Adrenal gland (tissue), 12 donors: ENCODE measurements around the gene ANKS4B. TPM values are rescaled to one million over a fixed set of nuclear protein-coding genes. Genes with fewer than 3 reads are reported as not detected.

Experiments used
- DNase-seq, 7 donors: peaks; one replicate each; pipeline ENCODE4 v3.0.0-alpha.2; 2019 to 2020
- H3K27ac ChIP-seq, 5 donors: fragments of 200-600 bp; sonication (generic) in 4 of 5; 1 replicate in 3 of 5; 2 replicates in 2 of 5; pipeline versions ENCODE4 v1.5.1 to v1.8.0; 2016 to 2020; ENCODE audit warnings: mild to moderate bottlenecking in 1 of 5
- H3K27me3 ChIP-seq: fragments of 200-600 bp; 2 replicates; pipeline ENCODE4 v1.8.0; 2021
- H3K36me3 ChIP-seq, 2 donors: fragments of 200-600 bp; replicated peaks in 1 of 2; 1 replicate in 1 of 2; 2 replicates in 1 of 2; pipeline versions ENCODE4 v1.5.1 to v1.8.0; 2018 to 2022
- H3K4me1 ChIP-seq, 2 donors: fragments of 200-600 bp; replicated peaks in 1 of 2; 1 replicate in 1 of 2; 2 replicates in 1 of 2; pipeline versions ENCODE4 v1.5.1 to v1.8.0; 2018 to 2021
- H3K4me3 ChIP-seq, 4 donors: fragments of 200-600 bp; sonication (generic) in 3 of 4; one replicate each; pipeline ENCODE4 v1.5.1; 2016 to 2018
- H3K9me3 ChIP-seq, 3 donors: fragments of 200-600 bp; sonication (generic) in 1 of 3; replicated peaks in 1 of 3; 1 replicate in 2 of 3; 2 replicates in 1 of 3; pipeline versions ENCODE4 v1.5.1 to v1.8.0; 2016 to 2021
- CTCF ChIP-seq, 6 experiments: fragments of 450-650 bp in 4 of 6; fragments of 200-600 bp in 2 of 6; sonication (generic) in 1 of 6; IDR thresholded peaks; 1 replicate in 5 of 6; 2 replicates in 1 of 6; pipeline versions ENCODE4 v1.5.1 to v1.8.0; 2016 to 2021; ENCODE audit warnings: antibody characterized with exemption in 6 of 6, mild to moderate bottlenecking in 2 of 6, moderate library complexity in 1 of 6
- POLR2A ChIP-seq, 2 donors: fragments of 450-650 bp; IDR thresholded peaks; one replicate each; pipeline ENCODE4 v1.6.1; 2017; ENCODE audit warnings: antibody characterized with exemption in 2 of 2, mild to moderate bottlenecking in 2 of 2, moderate library complexity in 1 of 2
- WGBS, 4 donors: extraction: QIAGEN DNeasy Blood & Tissue Kit in 2 of 4; methylation state at CpG; one replicate each; pipeline versions ENCODE4 v1.1.5 to v1.1.7; 2013 to 2017; 5-methylcytosine and 5-hydroxymethylcytosine counted together
- intact Hi-C, 2 donors: fragments of 100-400 bp; cut with DNase I; formaldehyde crosslinking; loops; one replicate each; pipeline versions ENCODE4 v1.14.1 to v1.15.0; 2022 to 2023
- polyA plus RNA-seq, 3 donors: library from polyadenylated mRNA; stranded (reverse); fragments of 200-250 nt in 2 of 3; fragments of 350-450 nt in 1 of 3; fragmentation: Illumina TruSeq in 1 of 3; extraction: RNeasy Lipid Tissue Mini Kit (QIAGEN cat#74804) in 1 of 3; gene quantifications; one replicate each; pipeline ENCODE4 v1.2.3, GENCODE V29; 2013 to 2014
- total RNA-seq, 9 donors: library from RNA; depleted of rRNA in 4 of 9; stranded (reverse); fragments of >200 nt in 4 of 9; fragments of 120-200 nt in 1 of 9; fragmentation: NEBNext Ultra II Directional in 1 of 9; extraction: Animal tissue kit (Norgen Biotek cat#: 25700) in 1 of 9; gene quantifications; one replicate each; pipeline versions ENCODE4 v1.1.0 to v1.2.4, GENCODE V29; 2013 to 2023
- donor health status: healthy with polysubstance abuse.
- donor health status: Bipolar disorder and iron deficiency.
- donor health status: DM: yes; HTN: yes; CAD: no.
- donor health status: DM: no; HTN: no; CAD: no.
- donor health status: DM: no; HTN: no; CAD: no.
- donor health status: DM: yes; HTN: yes; CAD: no.

The ANKS4B gene
- total and polyA plus RNA-seq, 12 donors, result not detected

GRCh38 chr16:21208446-21209230 lies 24.9 kb upstream of the ANKS4B start:
- no peak for DNase-seq
- H3K9me3 ChIP-seq, result no peaks in the 10 kb centered on the region
- WGBS, 4 donors, result 52 to 72% (median 59%) methylated on average over 2 of the region's 2 CpGs
- no peak overlapping the region for H3K4me3 ChIP-seq
- intact Hi-C loops, result no loop called here
- TF ChIP-seq POLR2A (IDR thresholded peaks at IDR 0.05) (no peak), CTCF (IDR thresholded peaks at IDR 0.05) (no peak)
- H3K27ac ChIP-seq, result no peak overlapping the region
- H3K4me1 ChIP-seq, result no peaks in the 10 kb centered on the region
- peaks cover 6% of the 10 kb centered on the region for H3K27me3 ChIP-seq
- no peaks in the 10 kb centered on the region for H3K36me3 ChIP-seq

- intact Hi-C loops, result no loop called here
- WGBS, 4 donors, result 66 to 76% (median 69%) methylated on average over 4 to 5 of the region's 5 CpGs
- TF ChIP-seq POLR2A (IDR thresholded peaks at IDR 0.05) (no peak), CTCF (IDR thresholded peaks at IDR 0.05) (no peak)
Measured at GRCh38 chr16:21211486-21211885, 22.0 kb upstream of the ANKS4B start, which contains the start of gene ZP2. Gene ZP2 (minus strand): TSS chr16:21211574. CDS start chr16:21211547, 27 bp downstream.

GRCh38 chr16:21214086-21214485 lies 19.4 kb upstream of the ANKS4B start:
- no peak for TF ChIP-seq POLR2A (IDR thresholded peaks at IDR 0.05)
- no peak for TF ChIP-seq CTCF (IDR thresholded peaks at IDR 0.05)
- Histone ChIP-seq H3K9me3 (no peaks in the 10 kb centered on the region), H3K36me3 (no peaks in the 10 kb centered on the region), H3K4me1 (no peaks in the 10 kb centered on the region), H3K4me3 (no peak overlapping the region), H3K27ac (no peak overlapping the region), H3K27me3 (peaks cover 10% of the 10 kb centered on the region)
- WGBS, 4 donors, result 48 to 71% (median 51%) methylated on average over 4 of the region's 4 CpGs
- DNase-seq, result no peak
- intact Hi-C loops, result no loop called here

More at GRCh38 chr16:21211486-21211885, 22.0 kb upstream of the ANKS4B start, which contains the start of gene ZP2:
- Histone ChIP-seq H3K4me3 (no peak within 1 kb of the TSS), H3K27ac (no peak within 1 kb of the TSS), H3K27me3 (peaks cover 6% of the 10 kb centered on the region), H3K4me1 (no peaks in the 10 kb centered on the region), H3K9me3 (no peaks in the 10 kb centered on the region), H3K36me3 (no peaks in the 10 kb centered on the region)
- DNase-seq, result no peak

GRCh38 chr16:21217121-21217520 lies 16.4 kb upstream of the ANKS4B start:
- Histone ChIP-seq H3K4me1 (no peaks in the 10 kb centered on the region), H3K27ac (no peak overlapping the region), H3K4me3 (no peak overlapping the region), H3K27me3 (peaks cover 4% of the 10 kb centered on the region), H3K9me3 (no peaks in the 10 kb centered on the region), H3K36me3 (no peaks in the 10 kb centered on the region)
- TF ChIP-seq CTCF (IDR thresholded peaks at IDR 0.05), result no peak
- no peak for TF ChIP-seq POLR2A (IDR thresholded peaks at IDR 0.05)
- no peak for DNase-seq
- WGBS, 4 donors, result 72 to 86% (median 83%) methylated on average over 2 of the region's 2 CpGs
- intact Hi-C loops, result no loop called here
